SKM-1 (cell line): ENCODE measurements around the gene CEP112.
"Not testable (repeated sequence)": the region's sequence is repeated elsewhere in the genome, so short reads cannot be mapped to it uniquely, and the experiment has no call there.

Experiments used
- DNase-seq: peaks from one replicate; lab custom pipeline; 2025; ENCODE audit not compliant: unreplicated experiment; lab: John Stamatoyannopoulos, UW

Gene CEP112

DNA sequence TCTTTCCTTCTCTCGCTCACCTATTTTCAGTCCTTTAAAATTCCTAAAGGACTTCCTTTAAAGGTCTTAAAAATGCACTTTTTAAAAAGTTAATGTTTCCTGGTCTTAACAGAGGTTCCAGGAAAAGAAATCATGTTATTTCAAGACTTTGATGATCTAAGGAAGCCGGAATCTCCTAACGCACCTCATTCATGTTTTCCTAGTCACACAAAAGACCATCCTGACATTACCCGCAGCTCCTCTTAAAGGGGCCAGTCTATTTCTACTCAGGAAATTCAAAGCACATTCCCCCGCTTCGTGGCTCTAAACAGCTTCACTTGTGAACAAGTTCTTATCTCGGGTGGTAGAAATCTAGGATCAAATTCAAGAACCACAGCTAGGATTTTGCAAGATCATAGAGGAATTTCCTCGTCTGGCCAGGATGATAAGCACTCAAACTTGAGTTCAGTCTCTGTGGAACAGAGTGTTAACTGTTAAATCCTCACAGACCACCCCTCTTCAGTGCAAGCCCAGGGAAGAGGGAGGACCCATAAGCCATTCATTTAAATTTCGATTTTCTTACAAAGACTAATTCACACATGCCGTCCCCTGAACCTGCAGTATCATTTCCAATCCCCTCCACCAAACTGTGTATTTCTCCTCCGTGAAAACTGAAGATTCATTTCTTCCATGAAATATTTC lies 493.4 kb downstream of the CEP112 start:
- no peak for DNase-seq

DNA sequence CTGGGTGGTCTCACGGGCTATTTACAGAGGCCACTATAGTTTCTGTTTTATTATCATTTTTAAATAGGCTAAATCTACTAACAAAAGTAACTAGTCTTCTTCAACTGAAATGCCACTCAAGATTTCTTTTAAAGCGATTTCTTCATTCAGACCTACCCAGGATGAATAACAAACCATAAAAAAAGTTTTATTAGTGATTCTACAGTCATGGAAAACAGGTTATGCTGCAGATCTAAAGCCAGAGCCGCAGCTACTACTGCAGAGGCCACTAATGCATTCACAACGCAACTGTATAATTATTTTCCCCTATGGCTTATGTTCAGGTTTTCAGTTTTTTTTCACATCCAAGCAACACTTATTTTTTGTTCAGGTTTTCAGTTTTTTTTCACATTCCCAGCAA lies 494.3 kb downstream of the CEP112 start:
- DNase-seq: no peak

- no peak for DNase-seq
Measured at GRCh38 chr17:65696739-65697394, 495.1 kb downstream of the CEP112 start.

GRCh38 chr17:65694601-65695000 lies 497.3 kb downstream of the CEP112 start:
- no peak for DNase-seq

GRCh38 chr17:65690626-65691310 lies 501.2 kb downstream of the CEP112 start:
- DNase-seq: no peak

- DNase-seq: no peak
Measured at GRCh38 chr17:65688307-65688706, 503.6 kb downstream of the CEP112 start.

- no peak for DNase-seq
Measured at GRCh38 chr17:65685110-65685509, 506.8 kb downstream of the CEP112 start.

DNA sequence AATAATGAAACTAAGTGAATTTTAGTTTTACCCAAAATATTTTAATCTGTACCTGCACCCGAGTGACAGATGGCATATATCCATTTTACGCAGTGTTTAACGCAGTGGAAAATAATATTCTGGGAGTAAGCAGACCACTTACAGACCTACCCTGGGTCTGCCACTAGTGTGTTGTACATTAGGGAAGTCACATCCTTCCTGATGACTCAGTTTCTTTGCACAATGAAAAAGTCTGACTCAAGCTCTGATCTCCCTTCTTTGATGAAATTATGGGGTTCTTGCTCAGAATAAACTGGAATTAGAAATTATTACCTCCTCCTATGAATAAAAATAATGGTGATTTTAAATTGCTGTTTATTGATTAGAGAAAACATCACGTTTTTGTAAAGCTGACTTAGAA lies 507.3 kb downstream of the CEP112 start:
- DNase-seq: no peak

- no peak for DNase-seq
Measured at GRCh38 chr17:65683428-65683827, 508.5 kb downstream of the CEP112 start.

DNA sequence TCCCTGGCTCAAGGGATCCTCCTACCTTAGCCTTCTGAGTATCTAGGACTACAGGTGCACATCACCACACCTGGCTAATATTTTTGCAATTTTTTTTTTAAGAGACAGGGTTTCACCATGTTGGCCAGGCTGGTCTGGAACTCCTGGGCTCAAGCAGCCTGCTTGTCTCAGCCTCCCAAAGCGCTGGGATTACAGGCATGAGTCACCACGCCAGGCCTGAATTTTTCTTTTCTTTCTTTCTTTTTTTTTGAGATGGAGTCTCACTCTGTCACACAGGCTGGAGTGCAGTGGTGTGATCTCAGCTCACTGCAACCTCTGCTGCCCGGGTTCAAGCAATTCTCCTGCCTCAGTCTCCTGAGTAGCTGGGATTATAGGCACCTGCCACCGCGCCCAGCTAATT lies 510.2 kb downstream of the CEP112 start:
- DNase-seq: not testable (repeated sequence)

- DNase-seq: no peak
Measured at GRCh38 chr17:65679165-65679845, 512.6 kb downstream of the CEP112 start.

GRCh38 chr17:65678546-65678945 lies 513.4 kb downstream of the CEP112 start:
- DNase-seq: no peak

DNA sequence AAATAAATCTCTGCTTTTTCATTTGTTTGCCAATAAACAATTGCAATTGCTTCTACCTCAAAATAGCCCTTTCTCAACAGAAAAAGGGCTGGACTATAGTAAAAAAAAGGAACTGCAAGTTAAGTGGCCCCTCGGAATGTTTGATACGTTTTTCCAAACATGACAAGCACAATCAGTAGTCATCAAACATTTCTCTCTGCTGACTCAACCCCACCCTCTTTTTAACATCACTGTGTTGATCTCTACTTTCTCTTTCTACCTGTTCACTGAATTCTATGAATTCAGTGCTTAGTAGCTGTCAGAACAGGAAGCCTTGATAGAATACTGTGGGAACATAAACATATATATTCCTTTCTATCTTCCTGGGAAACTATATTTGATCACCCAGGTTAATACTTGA lies 514.0 kb downstream of the CEP112 start:
- DNase-seq: no peak

GRCh38 chr17:65674246-65675045 lies 517.5 kb downstream of the CEP112 start:
- no peak for DNase-seq

- DNase-seq: no peak
Measured at GRCh38 chr17:65670667-65671371, 521.1 kb downstream of the CEP112 start.

- DNase-seq: no peak
Measured at GRCh38 chr17:65668211-65668610, 523.7 kb downstream of the CEP112 start.

DNA sequence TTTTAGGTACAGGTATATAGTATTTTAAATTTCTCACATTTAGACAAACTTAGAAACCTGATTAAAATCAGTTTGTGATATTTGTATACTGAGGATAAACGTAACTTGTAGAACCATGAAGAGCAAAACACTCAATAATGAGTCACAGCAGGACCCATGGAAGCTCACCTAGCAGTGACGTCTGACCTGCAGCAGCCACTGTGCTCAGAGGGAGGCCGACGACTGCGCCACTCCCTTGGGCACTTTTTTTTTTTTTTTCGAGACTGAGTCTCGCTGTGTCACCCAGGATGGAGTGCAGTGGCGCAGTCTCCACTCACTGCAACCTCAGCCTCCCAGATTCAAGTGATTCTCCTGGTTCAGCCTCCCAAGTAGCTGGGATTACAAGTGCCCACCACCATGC lies 524.3 kb downstream of the CEP112 start:
- DNase-seq: no peak

GRCh38 chr17:65666876-65667321 lies 525.0 kb downstream of the CEP112 start:
- DNase-seq: no peak

DNA sequence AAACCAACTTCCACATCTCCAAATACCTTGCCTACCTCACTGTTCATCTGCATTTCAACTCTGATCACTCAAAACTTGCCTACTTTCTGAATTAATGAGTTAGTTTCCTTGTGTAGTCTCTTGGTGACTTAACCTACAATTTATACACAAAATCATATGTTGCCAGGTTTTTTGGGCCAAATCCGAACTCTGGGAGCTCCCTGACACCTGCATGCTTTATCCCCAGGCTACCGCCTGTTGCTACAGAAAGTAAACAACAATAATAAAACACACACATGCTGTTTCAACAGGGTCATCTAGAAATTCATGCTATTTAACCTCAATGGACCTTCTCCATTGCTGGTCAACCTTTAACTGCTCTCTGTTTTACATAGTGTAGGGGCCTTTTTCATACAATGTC lies 526.0 kb downstream of the CEP112 start:
- no peak for DNase-seq

DNA sequence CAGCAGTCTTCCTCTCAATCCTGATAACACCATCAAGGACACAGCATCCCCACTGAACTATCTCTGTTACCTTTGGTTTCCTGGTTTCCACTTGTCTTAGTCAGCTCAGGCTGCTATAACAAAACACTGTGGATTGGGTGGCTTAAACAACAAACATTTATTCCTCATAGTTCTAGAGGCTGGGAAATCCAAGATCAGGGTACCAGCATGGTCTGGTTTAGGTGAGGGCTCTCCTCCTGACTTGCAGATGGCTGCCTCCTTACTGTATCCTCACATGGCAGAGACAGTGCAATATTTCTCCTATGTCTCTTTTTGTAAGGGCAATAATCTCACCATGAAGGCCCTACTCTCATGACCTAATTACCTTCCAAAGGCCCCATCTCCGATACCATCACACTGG lies 527.2 kb downstream of the CEP112 start:
- DNase-seq: no peak
